Esophagus squamous epithelium (tissue), 5 donors: Measurements from ENCODE around the gene CEP128. TPM values are rescaled to one million over a fixed set of nuclear protein-coding genes. Genes with fewer than 3 reads are reported as not detected.

Source experiments
- DNase-seq: peaks from one replicate; lab custom pipeline; 2025; lab: John Stamatoyannopoulos, UW
- H3K27ac ChIP-seq, 4 donors: fragments of 200-600 bp; sonication (generic); one replicate each; pipeline ENCODE4 v1.5.1; 2016 to 2019; ENCODE audit warnings: mild to moderate bottlenecking in 1 of 4
- H3K27me3 ChIP-seq, 4 donors: fragments of 200-600 bp; sonication (generic); 1 replicate in 3 of 4; 2 replicates in 1 of 4; pipeline versions ENCODE4 v1.5.1 to v1.6.0; 2017 to 2021; ENCODE audit warnings: antibody characterized with exemption in 1 of 4
- H3K36me3 ChIP-seq, 3 donors: fragments of 200-600 bp; sonication (generic); one replicate each; pipeline ENCODE4 v1.5.1; 2016 to 2019
- H3K4me1 ChIP-seq, 3 donors: fragments of 200-600 bp; sonication (generic); one replicate each; pipeline ENCODE4 v1.5.1; 2017 to 2019
- H3K4me3 ChIP-seq, 4 donors: fragments of 200-600 bp; sonication (generic); 1 replicate in 3 of 4; 2 replicates in 1 of 4; pipeline ENCODE4 v1.5.1; 2016 to 2019; ENCODE audit warnings: mild to moderate bottlenecking in 2 of 4, moderate library complexity in 1 of 4
- H3K9me3 ChIP-seq, 3 donors: fragments of 200-600 bp; sonication (generic); one replicate each; pipeline ENCODE4 v1.5.1; 2016 to 2019
- CTCF ChIP-seq, 6 experiments: fragments of 450-650 bp in 4 of 6; fragments of 200-600 bp in 2 of 6; sonication (generic) in 2 of 6; IDR thresholded peaks; one replicate each; pipeline ENCODE4 v1.5.1; 2016 to 2019; ENCODE audit warnings: antibody characterized with exemption in 6 of 6, mild to moderate bottlenecking in 4 of 6, moderate library complexity in 4 of 6
- POLR2A ChIP-seq, 4 donors: fragments of 450-650 bp; IDR thresholded peaks; one replicate each; pipeline ENCODE4 v1.6.1; 2017; ENCODE audit warnings: antibody characterized with exemption in 4 of 4, mild to moderate bottlenecking in 4 of 4, moderate library complexity in 3 of 4
- WGBS, 2 donors: methylation state at CpG; one replicate each; pipeline ENCODE4 v1.1.5; 2018; 5-methylcytosine and 5-hydroxymethylcytosine counted together
- intact Hi-C: fragments of 100-400 bp; cut with DNase I; formaldehyde crosslinking; loops from one replicate; pipeline ENCODE4 v1.15.0; 2022
- total RNA-seq, 4 donors: library from RNA; depleted of rRNA; stranded (reverse); fragments of >200 nt; gene quantifications; one replicate each; pipeline ENCODE4 v1.1.0, GENCODE V29; 2016
- donor health status: DM: yes; HTN: yes; CAD: no.

Gene CEP128
- total RNA-seq, 4 donors from 2014 or later, result 2.0 to 12.6 (median 5.4) TPM

GRCh38 chr14:80519002-80519401, 422.5 kb downstream of the CEP128 start:
- Histone ChIP-seq H3K9me3 (no peaks in the 10 kb centered on the region), H3K4me3 (no peak overlapping the region), H3K36me3 (no peaks in the 10 kb centered on the region), H3K27me3 (no peaks in the 10 kb centered on the region), H3K4me1 (no peaks in the 10 kb centered on the region), H3K27ac (no peak overlapping the region)
- DNase-seq, result no peak
- intact Hi-C loops, result no loop called here
- TF ChIP-seq POLR2A (IDR thresholded peaks at IDR 0.05), result no peak
- no peak for TF ChIP-seq CTCF (IDR thresholded peaks at IDR 0.05)

- no peaks in the 10 kb centered on the region for H3K9me3 ChIP-seq
- no peaks in the 10 kb centered on the region for H3K36me3 ChIP-seq
- WGBS, 2 donors, result 78 to 86% methylated on average over 4 of the region's 4 CpGs
- intact Hi-C loops, result no loop called here
- no peaks in the 10 kb centered on the region for H3K27me3 ChIP-seq
- TF ChIP-seq POLR2A (IDR thresholded peaks at IDR 0.05) (no peak), CTCF (IDR thresholded peaks at IDR 0.05) (no peak)
- no peak overlapping the region for H3K4me3 ChIP-seq
- no peak overlapping the region for H3K27ac ChIP-seq
- DNase-seq, result no peak
- no peaks in the 10 kb centered on the region for H3K4me1 ChIP-seq
Measured at GRCh38 chr14:80518173-80518572, 423.4 kb downstream of the CEP128 start.

- Histone ChIP-seq H3K36me3 (no peaks in the 10 kb centered on the region), H3K27me3 (no peaks in the 10 kb centered on the region), H3K4me1 (no peaks in the 10 kb centered on the region), H3K9me3 (no peaks in the 10 kb centered on the region), H3K4me3 (no peak overlapping the region), H3K27ac (no peak overlapping the region)
- TF ChIP-seq POLR2A (IDR thresholded peaks at IDR 0.05), result no peak
- TF ChIP-seq CTCF (IDR thresholded peaks at IDR 0.05), result no peak
- WGBS, 2 donors, result 85 to 86% methylated on average over 3 of the region's 3 CpGs
- DNase-seq, result no peak
- intact Hi-C loops, result no loop called here
Measured at GRCh38 chr14:80507292-80507869, 434.2 kb downstream of the CEP128 start.

- intact Hi-C loops, result no loop called here
- Histone ChIP-seq H3K36me3 (no peaks in the 10 kb centered on the region), H3K27me3 (no peaks in the 10 kb centered on the region), H3K27ac (no peak overlapping the region), H3K9me3 (no peaks in the 10 kb centered on the region), H3K4me3 (no peak overlapping the region), H3K4me1 (no peaks in the 10 kb centered on the region)
- 78 to 85% methylated on average over 4 of the region's 4 CpGs for WGBS, 2 donors
- DNase-seq, result no peak
- TF ChIP-seq CTCF (IDR thresholded peaks at IDR 0.05) (no peak), POLR2A (IDR thresholded peaks at IDR 0.05) (no peak)
Measured at GRCh38 chr14:80504781-80505180, 436.8 kb downstream of the CEP128 start.

- 90 to 97% methylated on average over 2 of the region's 2 CpGs for WGBS, 2 donors
Measured at GRCh38 chr14:80498533-80498932, 443.0 kb downstream of the CEP128 start.

More at GRCh38 chr14:80498533-80498932, 443.0 kb downstream of the CEP128 start:
- no peaks in the 10 kb centered on the region for H3K36me3 ChIP-seq
- H3K4me3 ChIP-seq, result no peak overlapping the region
- TF ChIP-seq CTCF (IDR thresholded peaks at IDR 0.05), result no peak
- H3K27ac ChIP-seq, result no peak overlapping the region
- no peaks in the 10 kb centered on the region for H3K27me3 ChIP-seq
- H3K9me3 ChIP-seq, result no peaks in the 10 kb centered on the region
- no peak for DNase-seq
- intact Hi-C loops, result no loop called here
- H3K4me1 ChIP-seq, result no peaks in the 10 kb centered on the region
